Measurements from ENCODE around the gene PRXL2A. TPM values are rescaled to one million over a fixed set of nuclear protein-coding genes. Genes with fewer than 3 reads are reported as not detected.

PRXL2A gene
- total RNA-seq, 2 experiments from 2014 or later = 3.9 to 4.6 TPM

- intact Hi-C loops (cut with DNase I, micrococcal nuclease) = no loop called here
- no peaks in the 10 kb centered on the region for H3K4me1 Mint-ChIP-seq (ENCODE audit: low read depth)
- no peak overlapping the region for H3K4me3 Mint-ChIP-seq
- H3K27ac ChIP-seq (ENCODE audit: low read depth in 1 of 2, low read length in 2 of 2) = no peak overlapping the region
- H3K4me1 ChIP-seq (ENCODE audit: insufficient read depth, low read length) = no peaks in the 10 kb centered on the region
- no peaks in the 10 kb centered on the region for H3K36me3 ChIP-seq (ENCODE audit: insufficient read depth, low read length)
- H3K4me3 ChIP-seq (ENCODE audit: low read length) = no peak overlapping the region
- no peak for DNase-seq
- peaks cover 7% of the 10 kb centered on the region for H3K9me3 Mint-ChIP-seq
- ChIA-PET CTCF (interaction anchor here (1.3 kb wide), 1 partner anchor 298 kb away, joined by 4 read pairs; no protein-coding TSS in a partner anchor), POLR2A (no interaction called here)
- no peaks in the 10 kb centered on the region for H3K27me3 Mint-ChIP-seq
- H3K36me3 Mint-ChIP-seq (ENCODE audit: low read depth) = peaks cover 8% of the 10 kb centered on the region
- no peak overlapping the region for H3K27ac Mint-ChIP-seq
- no peak for ATAC-seq (ENCODE audit: poor library complexity)
- H3K9me3 ChIP-seq (ENCODE audit: control insufficient read depth in 1 of 2, insufficient read depth in 1 of 2, low read length in 2 of 2) = peaks cover 0 to 21% of the 10 kb centered on the region in 2 experiments
- no peak for TF ChIP-seq CTCF (IDR thresholded peaks at IDR 0.05)
- H3K27me3 ChIP-seq (ENCODE audit: control insufficient read depth in 1 of 2, insufficient read depth in 2 of 2, low read length in 2 of 2) = no peaks in the 10 kb centered on the region
Measured at GRCh38 chr10:80365510-80365909, 42.8 kb upstream of the PRXL2A start.

DNA sequence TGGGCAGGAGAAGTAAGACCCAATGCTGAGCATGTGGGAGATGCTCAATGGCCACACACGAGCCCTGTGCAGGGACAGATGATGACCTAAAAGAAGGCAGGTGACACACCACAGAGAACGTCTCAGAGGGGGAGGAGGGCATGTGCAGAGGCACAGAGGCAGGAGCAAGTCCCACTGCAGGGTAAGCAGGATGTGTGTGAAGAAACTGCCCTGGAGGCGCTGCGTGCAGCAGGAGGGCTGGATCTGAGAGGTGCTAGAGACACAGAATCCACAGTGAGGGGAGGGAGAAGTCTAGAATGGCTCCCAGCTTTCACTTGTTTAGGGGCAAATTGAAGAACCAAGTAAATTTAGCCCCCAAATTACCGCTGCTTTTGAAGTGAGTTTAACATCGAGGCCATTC lies 36.9 kb upstream of the PRXL2A start:
- ChIA-PET CTCF (no interaction called here), POLR2A (no interaction called here)
- ATAC-seq (ENCODE audit: poor library complexity) = no peak
- H3K4me3 ChIP-seq (ENCODE audit: low read length) = no peak overlapping the region
- DNase-seq = no peak
- H3K27ac Mint-ChIP-seq = no peak overlapping the region
- intact Hi-C loops (cut with DNase I, micrococcal nuclease) = no loop called here
- no peak overlapping the region for H3K4me3 Mint-ChIP-seq
- no peaks in the 10 kb centered on the region for H3K36me3 ChIP-seq (ENCODE audit: insufficient read depth, low read length)
- H3K4me1 Mint-ChIP-seq (ENCODE audit: low read depth) = no peaks in the 10 kb centered on the region
- H3K27ac ChIP-seq (ENCODE audit: low read depth in 1 of 2, low read length in 2 of 2) = no peak overlapping the region
- peaks cover 7% of the 10 kb centered on the region for H3K9me3 Mint-ChIP-seq
- H3K9me3 ChIP-seq (ENCODE audit: control insufficient read depth in 1 of 2, insufficient read depth in 1 of 2, low read length in 2 of 2) = peaks cover 0 to 18% of the 10 kb centered on the region in 2 experiments
- TF ChIP-seq CTCF (IDR thresholded peaks at IDR 0.05) = no peak
- no peaks in the 10 kb centered on the region for H3K27me3 ChIP-seq (ENCODE audit: control insufficient read depth in 1 of 2, insufficient read depth in 2 of 2, low read length in 2 of 2)
- H3K27me3 Mint-ChIP-seq = no peaks in the 10 kb centered on the region
- no peaks in the 10 kb centered on the region for H3K4me1 ChIP-seq (ENCODE audit: insufficient read depth, low read length)
- H3K36me3 Mint-ChIP-seq (ENCODE audit: low read depth) = peaks cover 8% of the 10 kb centered on the region

GRCh38 chr10:80372675-80373074 lies 35.7 kb upstream of the PRXL2A start:
- Histone ChIP-seq H3K9me3 (ENCODE audit: control insufficient read depth in 1 of 2, insufficient read depth in 1 of 2, low read length in 2 of 2) (peaks cover 0 to 6% of the 10 kb centered on the region in 2 experiments), H3K27me3 (ENCODE audit: control insufficient read depth in 1 of 2, insufficient read depth in 2 of 2, low read length in 2 of 2) (no peaks in the 10 kb centered on the region), H3K4me3 (ENCODE audit: low read length) (no peak overlapping the region), H3K27ac (ENCODE audit: low read depth in 1 of 2, low read length in 2 of 2) (no peak overlapping the region), H3K36me3 (ENCODE audit: insufficient read depth, low read length) (no peaks in the 10 kb centered on the region), H3K4me1 (ENCODE audit: insufficient read depth, low read length) (no peaks in the 10 kb centered on the region)
- H3K27ac Mint-ChIP-seq = no peak overlapping the region
- ChIA-PET POLR2A (no interaction called here), CTCF (interaction anchor here (0.7 kb wide), 1 partner anchor 1129 kb away, joined by 3 read pairs; no protein-coding TSS in a partner anchor)
- H3K4me1 Mint-ChIP-seq (ENCODE audit: low read depth) = peaks cover 3% of the 10 kb centered on the region
- peaks cover 8% of the 10 kb centered on the region for H3K36me3 Mint-ChIP-seq (ENCODE audit: low read depth)
- H3K4me3 Mint-ChIP-seq = no peak overlapping the region
- H3K9me3 Mint-ChIP-seq = peaks cover 3% of the 10 kb centered on the region
- DNase-seq (no peak), ATAC-seq (ENCODE audit: poor library complexity) (no peak)
- no peak for TF ChIP-seq CTCF (IDR thresholded peaks at IDR 0.05)
- intact Hi-C loops (cut with DNase I, micrococcal nuclease) = no loop called here
- no peaks in the 10 kb centered on the region for H3K27me3 Mint-ChIP-seq

Measured in CD4-positive, alpha-beta T cell (primary cell).